H1 (cell line): ENCODE data around the gene HTR1D. TPM values are rescaled to one million over a fixed set of nuclear protein-coding genes. Genes with fewer than 3 reads are reported as not detected.

ENCODE experiments used
- CTCF ChIA-PET: fragments of 300-600 bp; sonication (Branson Sonifier 250); formaldehyde crosslinking; loops from one replicate; lab custom pipeline; 2021; ENCODE audit not compliant: partially characterized antibody; lab: Charles Lee
- POLR2A ChIA-PET: fragments of 300-600 bp; sonication (Branson Sonifier 250); formaldehyde crosslinking; loops from one replicate; lab custom pipeline; 2021; ENCODE audit warnings: inconsistent platforms; ENCODE audit not compliant: partially characterized antibody; lab: Charles Lee
- DNase-seq, 2 experiments: peaks; one replicate each; pipeline versions ENCODE4 v3.0.0 to v3.0.0-alpha.2; 2010 to 2022; ENCODE audit warnings: low spot score in 2 of 2, low read depth in 1 of 2, mixed read lengths in 1 of 2
- FAIRE-seq: peaks from 2 replicates; lab custom pipeline; 2011; peaks lifted over from hg19 to GRCh38; lab: Jason Lieb, UNC
- H2AFZ ChIP-seq: 2 replicates; pipeline ENCODE4 v1.8.1; 2012; ENCODE audit warnings: low read length, inconsistent platforms
- H2AK5ac ChIP-seq: 2 replicates; pipeline ENCODE4 v1.6.1; 2013; ENCODE audit warnings: low read depth, low read length
- H2BK120ac ChIP-seq: replicated peaks from 2 replicates; pipeline ENCODE3; 2013; ENCODE audit warnings: low read depth, low read length, inconsistent platforms
- H2BK12ac ChIP-seq: 2 replicates; pipeline ENCODE4 v1.6.1; 2013; ENCODE audit warnings: low read depth, low read length
- H2BK15ac ChIP-seq: 2 replicates; pipeline ENCODE4 v1.6.1; 2013; ENCODE audit warnings: low read length
- H2BK20ac ChIP-seq: 2 replicates; pipeline ENCODE4 v1.6.1; 2013; ENCODE audit warnings: low read length
- H2BK5ac ChIP-seq: 2 replicates; pipeline ENCODE4 v1.6.1; 2013; ENCODE audit warnings: low read depth, low read length
- H3K14ac ChIP-seq: 2 replicates; pipeline ENCODE4 v1.6.1; 2013; ENCODE audit warnings: inconsistent platforms; ENCODE audit not compliant: insufficient read length
- H3K18ac ChIP-seq: 2 replicates; pipeline ENCODE4 v1.6.1; 2013; ENCODE audit warnings: low read length; ENCODE audit errors: extremely low read depth
- H3K23ac ChIP-seq: 2 replicates; pipeline ENCODE4 v1.6.1; 2013; ENCODE audit warnings: inconsistent platforms; ENCODE audit not compliant: insufficient read length
- H3K23me2 ChIP-seq: 2 replicates; pipeline ENCODE4 v1.6.1; 2013; ENCODE audit warnings: low read depth, low read length
- H3K27ac ChIP-seq: 2 replicates; pipeline ENCODE4 v1.6.1; 2011; ENCODE audit warnings: low read depth, low read length, inconsistent platforms
- H3K27me3 ChIP-seq, 4 experiments: replicated peaks in 1 of 4; 1 replicate in 1 of 4; 2 replicates in 3 of 4; pipeline versions ENCODE4 v1.6.1 to v1.8.1; 2011 to 2013; ENCODE audit warnings: low read length in 3 of 4, mild to moderate bottlenecking in 3 of 4, inconsistent platforms in 2 of 4, mixed read lengths in 2 of 4, moderate library complexity in 1 of 4; ENCODE audit not compliant: control insufficient read depth in 3 of 4, insufficient read depth in 3 of 4; ENCODE audit errors: extremely low read depth in 1 of 4
- H3K36me3 ChIP-seq, 4 experiments: 2 replicates each; pipeline versions ENCODE4 v1.6.1 to v1.8.1; 2011 to 2013; ENCODE audit warnings: mild to moderate bottlenecking in 4 of 4, low read length in 3 of 4, moderate library complexity in 2 of 4, control low read depth in 1 of 4, inconsistent platforms in 1 of 4; ENCODE audit not compliant: insufficient read depth in 4 of 4, control insufficient read depth in 2 of 4
- H3K4ac ChIP-seq: replicated peaks from 2 replicates; pipeline ENCODE3; 2013; ENCODE audit warnings: low read length, low read depth, mixed read lengths, inconsistent platforms; ENCODE audit not compliant: insufficient read length
- H3K4me1 ChIP-seq, 4 experiments: replicated peaks in 1 of 4; 1 replicate in 1 of 4; 2 replicates in 3 of 4; pipeline versions ENCODE4 v1.6.1 to v1.8.1; 2011 to 2013; ENCODE audit warnings: low read length in 3 of 4, inconsistent platforms in 2 of 4, mixed read lengths in 1 of 4; ENCODE audit not compliant: insufficient read depth in 4 of 4, control insufficient read depth in 3 of 4
- H3K4me2 ChIP-seq, 2 experiments: 2 replicates each; pipeline versions ENCODE4 v1.6.1 to v1.8.1; 2011 to 2013; ENCODE audit warnings: low read depth in 2 of 2, low read length in 2 of 2, control low read depth in 1 of 2, inconsistent platforms in 1 of 2, mild to moderate bottlenecking in 1 of 2; ENCODE audit not compliant: insufficient read depth in 1 of 2
- H3K4me3 ChIP-seq, 4 experiments: fragments of 200-600, 300-600 bp in 1 of 4; sonication (generic), shearing (Covaris generic), sonication (Bioruptor Twin) in 1 of 4; 2 replicates each; pipeline versions ENCODE4 v1.5.1 to v1.8.1; 2011 to 2016; ENCODE audit warnings: low read length in 4 of 4, low read depth in 3 of 4, control low read depth in 2 of 4, inconsistent platforms in 2 of 4, mild to moderate bottlenecking in 2 of 4, mixed read lengths in 1 of 4, moderate library complexity in 1 of 4; ENCODE audit not compliant: insufficient read depth in 2 of 4; ENCODE audit errors: extremely low read depth in 1 of 4
- H3K56ac ChIP-seq: replicated peaks from 2 replicates; pipeline ENCODE3; 2013; ENCODE audit warnings: low read depth, mild to moderate bottlenecking, mixed read lengths, low read length, inconsistent platforms; ENCODE audit not compliant: insufficient read length
- H3K79me1 ChIP-seq: 2 replicates; pipeline ENCODE4 v1.6.1; 2013; ENCODE audit warnings: low read depth, low read length, control low read depth
- H3K79me2 ChIP-seq, 2 experiments: 2 replicates each; pipeline versions ENCODE4 v1.6.1 to v1.8.1; 2012 to 2013; ENCODE audit warnings: low read length in 2 of 2, mild to moderate bottlenecking in 2 of 2, inconsistent platforms in 1 of 2; ENCODE audit not compliant: insufficient read depth in 2 of 2, control insufficient read depth in 1 of 2
- H3K9ac ChIP-seq, 4 experiments: replicated peaks in 1 of 4; 1 replicate in 1 of 4; 2 replicates in 3 of 4; pipeline versions ENCODE4 v1.6.1 to v1.8.1; 2011 to 2013; ENCODE audit warnings: low read depth in 3 of 4, low read length in 3 of 4, control low read depth in 2 of 4, mild to moderate bottlenecking in 2 of 4, moderate library complexity in 2 of 4, inconsistent platforms in 1 of 4; ENCODE audit errors: extremely low read depth in 1 of 4
- H3K9me3 ChIP-seq, 2 experiments: 2 replicates each; pipeline versions ENCODE4 v1.6.1 to v1.8.1; 2012 to 2013; ENCODE audit warnings: mild to moderate bottlenecking in 2 of 2, moderate library complexity in 2 of 2, control low read depth in 1 of 2, inconsistent platforms in 1 of 2, low read depth in 1 of 2, low read length in 1 of 2, mixed read lengths in 1 of 2; ENCODE audit not compliant: insufficient read depth in 2 of 2
- H4K20me1 ChIP-seq, 2 experiments: replicated peaks in 1 of 2; 2 replicates each; pipeline versions ENCODE3 to v1.8.1; 2011 to 2013; ENCODE audit warnings: inconsistent platforms in 2 of 2, low read length in 2 of 2, mild to moderate bottlenecking in 1 of 2; ENCODE audit not compliant: insufficient read depth in 2 of 2, control insufficient read depth in 1 of 2
- H4K5ac ChIP-seq: 2 replicates; pipeline ENCODE4 v1.6.1; 2013; ENCODE audit warnings: low read length, low read depth, mixed read lengths, inconsistent platforms; ENCODE audit not compliant: insufficient read length
- H4K8ac ChIP-seq: 2 replicates; pipeline ENCODE4 v1.8.0; 2013; ENCODE audit warnings: mild to moderate bottlenecking, moderate library complexity, low read length, inconsistent platforms; ENCODE audit not compliant: insufficient read depth; ENCODE audit errors: extremely low read depth
- H4K91ac ChIP-seq: replicated peaks from 2 replicates; pipeline ENCODE3; 2013; ENCODE audit warnings: low read length, mixed read lengths, inconsistent platforms; ENCODE audit not compliant: insufficient read length
- CEBPB ChIP-seq: IDR thresholded peaks from 2 replicates; pipeline ENCODE4 v1.6.1; 2012; ENCODE audit warnings: low read depth, low read length
- PHF8 ChIP-seq: fragments of 200-600 bp; sonication (generic); conservative IDR thresholded peaks from 2 replicates; pipeline ENCODE4 v1.7.1; 2012; ENCODE audit warnings: low read depth, mild to moderate bottlenecking, inconsistent platforms, low read length, moderate library complexity
- WGBS, 2 experiments: shearing (Covaris generic) in 1 of 2; methylation state at CpG; one replicate each; pipeline versions ENCODE4 v1.1.6 to v1.1.7; 2013 to 2015; ENCODE audit warnings: low lambda C conversion rate in 2 of 2, mixed read lengths in 2 of 2, inconsistent platforms in 1 of 2, low coverage in 1 of 2, missing lambda C conversion rate in 1 of 2; ENCODE audit not compliant: insufficient replicate concordance in 2 of 2, insufficient coverage in 1 of 2, insufficient read length in 1 of 2; ENCODE audit errors: extremely low coverage in 1 of 2, missing lambda C conversion rate in 1 of 2; 5-methylcytosine and 5-hydroxymethylcytosine counted together
- polyA plus RNA-seq, 7 experiments: library from polyadenylated mRNA; depleted of rRNA in 3 of 7; stranded (reverse) in 5 of 7; unstranded in 2 of 7; fragments of >200 nt in 5 of 7; fragments of 200-250 nt in 2 of 7; gene quantifications; 1 replicate in 5 of 7; 2 replicates in 1 of 7; 4 replicates in 1 of 7; pipeline versions ENCODE4 v1.2.1 to v1.2.3, GENCODE V29; 2011 to 2013; ENCODE audit warnings: missing spikeins in 2 of 7, mixed read lengths in 2 of 7
- total RNA-seq: library from RNA; stranded (reverse); fragmentation: NEBNext Ultra II Directional; extraction: Animal tissue kit (Norgen Biotek cat#: 25700); gene quantifications from 2 replicates; pipeline ENCODE4 v1.2.1, GENCODE V29; 2021

Gene HTR1D
- total and polyA plus RNA-seq, 2 of the 8 experiments (the other 6 are each of a cell fraction or from before 2014, with no cell fraction given) = 8.8 to 11.5 TPM

GRCh38 chr1:23152966-23153684, 64.2 kb downstream of the HTR1D start:
- WGBS, 2 experiments = 95% methylated on average over 1 of the region's 1 CpG; no CpG with 5 or more reads in 1 of the 2 experiments
- Histone ChIP-seq H4K5ac (no peak overlapping the region), H3K4me3 (no peak overlapping the region), H2AFZ (no peak overlapping the region), H3K56ac (no peak overlapping the region), H4K20me1 (peaks cover 14 to 18% of the 10 kb centered on the region in 2 experiments), H3K27me3 (no peaks in the 10 kb centered on the region), H2BK20ac (no peak overlapping the region), H2BK15ac (no peak overlapping the region), H4K91ac (no peak overlapping the region), H2BK5ac (no peak overlapping the region), H2BK120ac (no peak overlapping the region), H3K27ac (no peak overlapping the region), H3K4me2 (no peak overlapping the region), H2AK5ac (no peak overlapping the region), H3K23me2 (no peaks in the 10 kb centered on the region), H3K23ac (no peak overlapping the region), H3K9me3 (no peaks in the 10 kb centered on the region), H3K36me3 (no peaks in the 10 kb centered on the region; a peak in 1 of 8 replicates), H2BK12ac (no peak overlapping the region), H3K9ac (no peak overlapping the region), H3K18ac (no peak overlapping the region), H4K8ac (no peak overlapping the region), H3K4me1 (peaks cover 0 to 3% (median 0%) of the 10 kb centered on the region in 4 experiments; a peak in 1 of 7 replicates), H3K79me2 (peaks cover 22 to 95% of the 10 kb centered on the region in 2 experiments), H3K79me1 (peaks cover 8% of the 10 kb centered on the region; the same call in 1 of the 2 replicates), H3K14ac (no peak overlapping the region), H3K4ac (no peak overlapping the region)
- ChIA-PET CTCF (interaction anchor here (1.4 kb wide), 1 partner anchor 38 kb away, joined by 3 read pairs; no protein-coding TSS in a partner anchor), POLR2A (interaction anchor here (1.6 kb wide), 1 partner anchor 15 kb away, joined by 4 read pairs; no protein-coding TSS in a partner anchor)
- FAIRE-seq (no peak), DNase-seq (no peak)
- TF ChIP-seq CEBPB (peak; percentile 44; the same call in 1 of the 2 replicates), PHF8 (no peak)
